ENCODE data around the gene IL11.

Gene IL11

DNA sequence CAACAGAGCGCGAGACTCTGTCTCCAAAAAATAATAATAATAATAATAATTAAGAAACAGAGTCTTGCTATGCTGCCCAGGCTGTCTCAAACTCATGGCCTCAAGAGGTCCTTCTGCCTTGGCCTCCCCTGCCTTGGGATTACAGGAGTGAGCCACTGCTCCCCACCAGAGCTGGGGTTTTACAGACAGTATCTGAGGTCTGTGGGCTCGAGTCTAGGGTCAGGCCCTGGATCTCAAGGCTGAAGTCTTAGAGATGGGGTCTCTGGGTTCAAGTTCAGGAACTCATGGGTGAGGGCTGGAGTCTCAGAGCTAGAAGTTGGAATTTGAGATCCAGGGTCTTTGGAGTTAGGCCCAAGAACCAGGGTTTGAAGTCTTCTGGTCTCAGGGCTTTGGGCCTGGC is 3.5 kb downstream of the IL11 start:
- H3K9ac ChIP-seq (ENCODE audit: low read length): no peak overlapping the region
- no peaks in the 10 kb centered on the region for H3K9me3 ChIP-seq (ENCODE audit: low read length)
- H3K4me3 ChIP-seq (ENCODE audit: low read depth in 1 of 2, low read length in 2 of 2): no peak overlapping the region
- no peaks in the 10 kb centered on the region for H3K36me3 ChIP-seq (ENCODE audit: insufficient read depth, low read length)
- no peak overlapping the region for H3K27ac ChIP-seq (ENCODE audit: low read depth, low read length)
- peaks cover 8 to 46% of the 10 kb centered on the region in 2 donors for H3K27me3 ChIP-seq (ENCODE audit: control insufficient read depth in 1 of 2, insufficient read depth in 2 of 2, low read length in 2 of 2)
- H3K4me1 ChIP-seq (ENCODE audit: insufficient read depth, low read length): no peaks in the 10 kb centered on the region

DNA sequence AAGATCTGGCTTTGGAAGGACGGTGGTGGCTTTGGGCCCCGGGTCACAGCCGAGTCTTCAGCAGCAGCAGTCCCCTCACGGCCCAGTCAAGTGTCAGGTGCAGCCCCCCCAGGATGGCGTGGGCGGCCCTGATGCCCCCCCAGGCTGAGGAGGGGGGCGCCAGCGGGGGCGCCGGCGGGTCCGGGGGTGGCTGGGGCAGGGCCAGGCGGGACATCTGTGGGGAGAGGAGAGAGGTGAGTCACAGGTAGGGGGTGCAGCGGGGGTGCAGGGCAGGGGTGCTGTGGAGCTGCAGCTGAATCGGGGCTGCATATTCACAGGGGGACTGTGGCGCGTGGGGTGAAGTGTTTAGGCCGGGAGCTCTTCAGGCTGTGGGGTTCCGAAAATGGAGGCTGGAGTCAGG is 4.3 kb downstream of the IL11 start:
- H3K27me3 ChIP-seq (ENCODE audit: control insufficient read depth in 1 of 2, insufficient read depth in 2 of 2, low read length in 2 of 2): peaks cover 4 to 45% of the 10 kb centered on the region in 2 donors
- no peaks in the 10 kb centered on the region for H3K9me3 ChIP-seq (ENCODE audit: low read length)
- no peak overlapping the region for H3K4me3 ChIP-seq (ENCODE audit: low read depth in 1 of 2, low read length in 2 of 2)
- H3K27ac ChIP-seq (ENCODE audit: low read depth, low read length): no peak overlapping the region
- H3K4me1 ChIP-seq (ENCODE audit: insufficient read depth, low read length): no peaks in the 10 kb centered on the region
- H3K9ac ChIP-seq (ENCODE audit: low read length): no peak overlapping the region
- H3K36me3 ChIP-seq (ENCODE audit: insufficient read depth, low read length): no peaks in the 10 kb centered on the region

DNA sequence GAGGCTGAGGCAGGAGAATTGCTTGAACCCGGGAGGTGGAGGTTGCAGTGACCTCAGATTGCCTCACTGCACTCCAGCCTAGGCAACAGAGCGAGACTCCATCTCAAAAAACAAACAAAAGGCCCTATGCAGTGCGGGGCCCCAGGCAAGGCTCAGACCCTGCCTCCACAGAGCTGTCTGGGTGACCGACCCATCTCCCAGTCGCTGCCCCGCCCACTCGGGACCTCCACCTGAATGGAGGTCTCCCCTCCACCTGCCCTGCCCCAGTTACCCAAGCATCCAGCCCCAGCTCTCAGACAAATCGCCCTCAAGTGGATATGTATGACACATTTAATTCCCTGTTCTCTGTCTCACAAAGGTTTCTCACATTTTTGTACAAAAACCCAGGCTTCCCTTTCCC is 5.0 kb downstream of the IL11 start:
- H3K4me3 ChIP-seq (ENCODE audit: low read depth in 1 of 2, low read length in 2 of 2): no peak overlapping the region
- no peak overlapping the region for H3K9ac ChIP-seq (ENCODE audit: low read length)
- no peak overlapping the region for H3K27ac ChIP-seq (ENCODE audit: low read depth, low read length)
- no peaks in the 10 kb centered on the region for H3K36me3 ChIP-seq (ENCODE audit: insufficient read depth, low read length)
- H3K4me1 ChIP-seq (ENCODE audit: insufficient read depth, low read length): no peaks in the 10 kb centered on the region
- H3K9me3 ChIP-seq (ENCODE audit: low read length): no peaks in the 10 kb centered on the region
- peaks cover 0 to 38% of the 10 kb centered on the region in 2 donors for H3K27me3 ChIP-seq (ENCODE audit: control insufficient read depth in 1 of 2, insufficient read depth in 2 of 2, low read length in 2 of 2)

DNA sequence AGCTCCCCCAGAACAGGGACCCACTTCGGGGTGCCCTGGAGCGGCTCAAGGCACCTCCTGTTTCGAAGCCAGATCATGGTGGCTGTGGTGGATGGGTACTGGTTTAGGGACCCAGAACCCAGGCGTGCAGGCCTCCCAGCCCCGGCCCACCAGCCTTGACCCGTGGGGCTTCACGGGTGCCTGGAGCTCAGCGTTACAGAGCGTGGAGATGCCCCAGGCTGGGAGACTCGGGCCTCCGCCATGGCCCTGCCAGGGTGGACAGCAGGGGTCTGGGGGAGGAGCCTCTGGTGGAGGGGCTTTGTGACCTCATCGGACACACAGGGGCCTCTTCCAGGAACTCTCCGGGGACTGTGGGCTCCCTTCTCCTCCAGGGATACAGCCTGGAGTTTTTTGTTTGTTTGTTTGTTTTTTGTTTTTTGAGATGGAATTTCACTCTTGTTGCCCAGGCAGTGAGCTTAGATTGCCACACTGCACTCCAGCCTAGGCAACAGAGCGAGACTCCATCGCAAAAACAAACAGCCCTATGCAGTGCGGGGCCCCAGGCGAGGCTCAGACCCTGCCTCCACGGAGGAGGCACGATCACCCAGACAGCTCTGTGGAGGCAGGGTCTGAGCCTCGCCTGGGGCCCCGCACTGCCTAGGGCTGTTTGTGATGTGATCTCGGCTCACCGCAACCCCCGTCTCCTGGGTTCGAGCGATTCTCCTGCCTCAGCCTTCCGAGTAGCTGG is 7.1 kb downstream of the IL11 start, which contains the start of gene GARIN5B:
Gene GARIN5B (minus strand): TSS at position 271 of the 727 bp plus-strand sequence. CDS start 194 bp downstream, at position 77.
- no peak within 1 kb of the TSS for H3K4me3 ChIP-seq (ENCODE audit: low read depth in 1 of 2, low read length in 2 of 2)
- H3K36me3 ChIP-seq (ENCODE audit: insufficient read depth, low read length): no peaks in the 10 kb centered on the region
- no peak within 1 kb of the TSS for H3K9ac ChIP-seq (ENCODE audit: low read length)
- no peak within 1 kb of the TSS for H3K27ac ChIP-seq (ENCODE audit: low read depth, low read length)
- H3K27me3 ChIP-seq (ENCODE audit: control insufficient read depth in 1 of 2, insufficient read depth in 2 of 2, low read length in 2 of 2): peaks cover 0 to 18% of the 10 kb centered on the region in 2 donors
- H3K9me3 ChIP-seq (ENCODE audit: low read length): no peaks in the 10 kb centered on the region
- H3K4me1 ChIP-seq (ENCODE audit: insufficient read depth, low read length): no peaks in the 10 kb centered on the region

DNA sequence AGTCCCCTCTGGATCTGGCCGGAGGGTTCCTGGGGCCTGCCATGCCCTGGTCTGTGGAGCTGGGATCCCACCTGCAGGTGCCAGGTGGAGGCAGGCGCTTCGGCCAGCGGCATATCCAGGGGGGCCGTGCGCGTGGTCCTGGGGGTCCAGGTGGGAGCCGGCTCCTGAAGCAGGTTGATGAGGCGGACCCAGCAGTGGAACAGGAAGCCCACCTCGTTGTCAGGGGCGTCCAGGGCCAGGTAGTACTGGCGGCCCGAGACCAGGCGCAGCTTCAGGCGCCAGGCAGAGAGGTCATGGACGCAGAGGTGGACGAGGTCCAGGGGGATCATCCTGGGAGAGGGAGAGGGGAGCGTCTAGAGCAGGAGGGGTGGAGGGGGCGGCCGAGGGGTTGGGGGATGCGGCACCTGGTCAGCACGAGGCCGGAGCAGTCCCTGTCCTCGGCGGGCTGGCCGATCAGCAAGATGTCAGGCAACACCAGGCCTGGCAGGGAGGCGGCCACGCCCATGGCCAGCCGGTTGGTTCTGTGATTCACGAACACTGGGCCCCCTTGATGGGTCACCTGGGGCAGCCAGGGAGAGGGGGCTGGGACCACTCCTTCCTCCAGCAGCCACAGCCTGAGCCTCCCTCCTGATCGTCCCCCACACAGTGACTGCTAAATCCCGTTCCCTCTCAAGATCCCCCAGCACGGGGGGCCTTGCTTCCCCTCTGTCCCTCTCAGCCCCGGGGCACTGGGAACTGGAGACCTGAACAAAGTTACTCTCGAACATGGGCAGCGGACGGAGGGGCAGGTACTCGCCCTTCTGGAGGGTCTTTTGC is 7.9 kb downstream of the IL11 start:
- no peaks in the 10 kb centered on the region for H3K4me1 ChIP-seq (ENCODE audit: insufficient read depth, low read length)
- no peak overlapping the region for H3K9ac ChIP-seq (ENCODE audit: low read length)
- peaks cover 0 to 11% of the 10 kb centered on the region in 2 donors for H3K27me3 ChIP-seq (ENCODE audit: control insufficient read depth in 1 of 2, insufficient read depth in 2 of 2, low read length in 2 of 2)
- no peaks in the 10 kb centered on the region for H3K9me3 ChIP-seq (ENCODE audit: low read length)
- no peak overlapping the region for H3K27ac ChIP-seq (ENCODE audit: low read depth, low read length)
- no peak overlapping the region for H3K4me3 ChIP-seq (ENCODE audit: low read depth in 1 of 2, low read length in 2 of 2)
- H3K36me3 ChIP-seq (ENCODE audit: insufficient read depth, low read length): no peaks in the 10 kb centered on the region

DNA sequence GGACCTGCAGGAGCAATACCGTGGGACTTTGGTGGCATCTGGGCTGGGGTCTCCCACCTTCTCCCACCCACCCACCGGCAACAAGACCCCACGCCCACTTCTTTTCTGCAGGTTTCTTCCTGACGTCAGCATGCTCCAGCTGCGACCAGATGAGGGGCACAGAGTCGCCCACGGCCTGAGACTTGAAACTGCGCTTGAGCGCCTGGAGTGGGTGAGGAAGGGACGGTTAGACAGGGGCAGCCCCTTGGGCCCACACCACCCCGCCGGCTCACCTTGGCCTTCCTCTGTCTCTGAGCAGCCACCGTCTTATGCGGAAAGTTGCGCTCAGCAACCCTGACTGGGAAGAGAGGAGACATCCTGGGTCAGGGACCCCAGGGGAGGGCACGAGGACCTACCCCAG is 9.4 kb downstream of the IL11 start:
- no peaks in the 10 kb centered on the region for H3K9me3 ChIP-seq (ENCODE audit: low read length)
- peaks cover 0 to 11% of the 10 kb centered on the region in 2 donors for H3K27me3 ChIP-seq (ENCODE audit: control insufficient read depth in 1 of 2, insufficient read depth in 2 of 2, low read length in 2 of 2)
- no peak overlapping the region for H3K9ac ChIP-seq (ENCODE audit: low read length)
- H3K4me1 ChIP-seq (ENCODE audit: insufficient read depth, low read length): no peaks in the 10 kb centered on the region
- no peak overlapping the region for H3K27ac ChIP-seq (ENCODE audit: low read depth, low read length)
- no peaks in the 10 kb centered on the region for H3K36me3 ChIP-seq (ENCODE audit: insufficient read depth, low read length)
- H3K4me3 ChIP-seq (ENCODE audit: low read depth in 1 of 2, low read length in 2 of 2): no peak overlapping the region

DNA sequence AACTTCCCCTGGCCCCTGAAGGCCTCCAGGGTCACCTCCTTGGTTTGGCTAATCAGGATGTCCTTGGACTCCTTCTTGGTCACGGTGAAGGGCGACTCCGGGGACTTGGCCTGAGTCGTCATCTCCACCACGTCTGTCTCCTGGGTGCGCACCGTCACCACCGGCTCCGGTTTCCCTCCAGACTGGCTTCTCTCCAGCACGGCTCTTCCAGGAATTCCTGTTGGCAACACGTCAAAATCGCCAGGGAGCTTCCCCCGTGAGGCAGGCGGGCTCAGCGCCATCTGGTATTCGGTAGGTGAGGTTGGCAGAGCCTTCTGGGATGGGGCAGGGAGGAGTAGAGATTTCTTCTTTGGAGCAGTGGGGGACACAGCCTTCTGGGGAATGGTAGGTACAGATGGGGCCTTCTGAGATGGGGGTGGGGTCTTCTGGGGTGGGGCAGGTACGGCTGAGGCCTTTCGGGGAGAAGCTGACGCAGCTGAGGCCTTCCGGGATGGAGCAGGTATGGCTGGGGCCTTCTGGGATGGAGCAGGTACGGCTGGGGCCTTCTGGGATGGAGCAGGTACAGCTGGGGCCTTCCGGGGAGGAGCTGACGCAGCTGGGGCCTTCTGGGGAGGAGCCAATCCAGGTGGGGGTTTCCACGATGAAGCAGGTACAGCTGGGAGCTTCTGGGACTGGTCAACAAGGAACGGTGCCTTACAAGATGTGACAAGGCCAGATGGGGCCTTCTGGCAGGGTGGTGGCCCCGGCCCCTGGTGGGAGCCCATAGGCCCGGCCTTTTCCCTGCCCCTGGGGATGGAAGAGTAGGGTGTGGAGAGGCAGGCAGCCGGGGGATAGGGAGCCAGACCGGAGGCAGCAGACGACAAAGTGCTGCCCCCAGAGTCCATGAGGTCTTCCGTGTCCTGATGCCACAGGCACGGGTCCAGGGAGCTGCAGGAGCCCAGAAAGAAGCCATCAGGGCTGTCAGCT is 11.0 kb downstream of the IL11 start:
- no peak overlapping the region for H3K4me3 ChIP-seq (ENCODE audit: low read depth in 1 of 2, low read length in 2 of 2)
- no peaks in the 10 kb centered on the region for H3K4me1 ChIP-seq (ENCODE audit: insufficient read depth, low read length)
- no peaks in the 10 kb centered on the region for H3K36me3 ChIP-seq (ENCODE audit: insufficient read depth, low read length)
- no peaks in the 10 kb centered on the region for H3K9me3 ChIP-seq (ENCODE audit: low read length)
- H3K27me3 ChIP-seq (ENCODE audit: control insufficient read depth in 1 of 2, insufficient read depth in 2 of 2, low read length in 2 of 2): peaks cover 0 to 25% of the 10 kb centered on the region in 2 donors
- H3K27ac ChIP-seq (ENCODE audit: low read depth, low read length): no peak overlapping the region
- no peak overlapping the region for H3K9ac ChIP-seq (ENCODE audit: low read length)

DNA sequence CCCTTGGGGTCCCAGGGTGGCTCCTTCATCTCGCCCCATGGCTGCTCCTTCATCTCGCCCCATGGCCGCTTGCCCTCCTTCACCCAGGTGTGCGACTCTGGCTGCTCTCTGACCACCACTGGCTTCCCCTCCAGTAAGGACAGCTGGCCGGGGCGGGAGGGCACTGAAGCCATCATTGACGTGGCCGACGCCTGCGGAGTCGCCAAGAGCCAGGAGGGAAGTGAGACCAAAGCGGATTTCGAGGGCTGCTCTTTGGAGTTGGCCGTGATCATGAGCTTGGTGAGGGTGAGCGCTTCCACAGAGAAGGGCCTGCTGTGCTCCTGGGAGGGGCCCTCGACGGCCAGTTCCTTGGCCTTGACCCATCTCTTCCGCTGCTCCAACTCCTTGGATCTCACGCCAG is 11.8 kb downstream of the IL11 start:
- Histone ChIP-seq H3K27ac (ENCODE audit: low read depth, low read length) (no peak overlapping the region), H3K4me1 (ENCODE audit: insufficient read depth, low read length) (peaks cover 3% of the 10 kb centered on the region), H3K9me3 (ENCODE audit: low read length) (no peaks in the 10 kb centered on the region), H3K27me3 (ENCODE audit: control insufficient read depth in 1 of 2, insufficient read depth in 2 of 2, low read length in 2 of 2) (peaks cover 4 to 33% of the 10 kb centered on the region in 2 donors), H3K9ac (ENCODE audit: low read length) (no peak overlapping the region), H3K4me3 (ENCODE audit: low read depth in 1 of 2, low read length in 2 of 2) (no peak overlapping the region), H3K36me3 (ENCODE audit: insufficient read depth, low read length) (no peaks in the 10 kb centered on the region)

DNA sequence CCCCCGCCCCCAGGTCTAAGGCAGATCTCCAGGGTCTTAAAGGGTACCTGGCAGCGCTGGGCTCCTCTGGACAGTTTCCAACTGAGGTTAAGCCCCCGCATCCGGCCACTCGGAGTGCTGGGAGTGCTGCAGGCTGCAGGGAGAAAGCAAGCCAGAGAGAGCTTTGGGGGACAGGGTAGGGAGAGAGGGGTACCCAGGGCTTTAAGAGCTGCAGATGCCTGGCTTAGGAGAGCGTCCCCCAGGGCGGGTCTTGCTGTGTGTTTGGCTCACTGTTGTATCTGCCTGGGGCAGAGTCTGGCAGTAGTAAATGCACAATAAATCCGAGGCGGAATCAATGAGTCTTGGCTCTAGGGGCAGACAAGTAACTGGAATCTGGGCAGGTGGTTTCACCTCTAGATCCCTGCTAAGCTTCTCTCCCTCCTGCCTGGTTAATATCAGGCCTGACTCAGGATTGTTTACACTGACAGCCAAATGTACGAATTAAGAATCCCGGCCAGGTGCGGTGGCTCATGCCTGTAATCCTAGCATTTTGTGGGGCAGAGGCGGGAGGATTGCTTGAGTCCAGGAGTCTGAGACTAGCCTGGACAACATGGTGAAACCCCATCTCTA is 14.9 kb downstream of the IL11 start:
- Histone ChIP-seq H3K4me3 (ENCODE audit: low read depth in 1 of 2, low read length in 2 of 2) (no peak overlapping the region), H3K27me3 (ENCODE audit: control insufficient read depth in 1 of 2, insufficient read depth in 2 of 2, low read length in 2 of 2) (peaks cover 29 to 51% of the 10 kb centered on the region in 2 donors), H3K27ac (ENCODE audit: low read depth, low read length) (no peak overlapping the region), H3K9me3 (ENCODE audit: low read length) (no peaks in the 10 kb centered on the region), H3K36me3 (ENCODE audit: insufficient read depth, low read length) (no peaks in the 10 kb centered on the region), H3K4me1 (ENCODE audit: insufficient read depth, low read length) (peaks cover 8% of the 10 kb centered on the region), H3K9ac (ENCODE audit: low read length) (no peak overlapping the region)

DNA sequence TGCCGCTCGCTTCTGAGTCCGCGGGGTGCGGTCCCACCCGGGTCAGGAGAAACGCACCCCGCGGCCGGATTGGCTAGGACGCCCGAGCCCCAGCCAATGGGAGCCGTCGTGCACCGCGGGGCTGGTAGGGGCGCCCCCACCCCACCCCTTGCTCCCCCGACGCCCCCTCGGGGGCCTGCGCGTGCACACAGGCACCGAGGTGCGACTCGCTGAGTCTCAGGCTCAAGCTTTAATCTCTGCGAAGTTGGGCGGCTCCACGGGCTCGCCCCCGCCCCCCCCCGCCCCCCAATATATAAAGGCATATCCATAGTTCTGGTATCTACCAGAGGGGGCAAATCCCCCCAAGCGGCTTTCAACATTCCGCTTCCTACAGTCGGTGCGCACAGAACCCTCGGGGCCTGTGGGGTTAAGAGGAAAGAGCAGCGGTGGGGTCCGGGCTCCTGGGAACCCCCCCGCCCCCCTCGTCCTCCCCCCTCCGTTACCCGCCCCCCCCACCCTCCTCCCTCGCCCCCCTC is 15.5 kb downstream of the IL11 start, which contains the start of gene COX6B2:
Gene COX6B2 (minus strand): TSS at position 22 of the 515 bp plus-strand sequence. CDS start 198 bp downstream, outside the sequence.
- Histone ChIP-seq H3K27me3 (ENCODE audit: control insufficient read depth in 1 of 2, insufficient read depth in 2 of 2, low read length in 2 of 2) (peaks cover 29 to 51% of the 10 kb centered on the region in 2 donors), H3K9me3 (ENCODE audit: low read length) (no peaks in the 10 kb centered on the region), H3K4me1 (ENCODE audit: insufficient read depth, low read length) (peaks cover 8% of the 10 kb centered on the region), H3K4me3 (ENCODE audit: low read depth in 1 of 2, low read length in 2 of 2) (peak within 1 kb of the TSS in 1 of 2 donors; percentile 14), H3K27ac (ENCODE audit: low read depth, low read length) (no peak within 1 kb of the TSS), H3K9ac (ENCODE audit: low read length) (no peak within 1 kb of the TSS), H3K36me3 (ENCODE audit: insufficient read depth, low read length) (no peaks in the 10 kb centered on the region)
